Common myeloid progenitor, CD34-positive (primary cell): ENCODE data around the gene CD74.
"Not testable (repeated sequence)": the region's sequence is repeated elsewhere in the genome, so short reads cannot be mapped to it uniquely, and the experiment has no call there.

Experiments used
- CTCF ChIA-PET: fragments of 350-600 bp; sonication (Branson Sonifier 250); formaldehyde crosslinking; loops from one replicate; lab custom pipeline; 2021; ENCODE audit warnings: antibody characterized with exemption; lab: Charles Lee
- POLR2A ChIA-PET: fragments of 350-600 bp; sonication (Branson Sonifier 250); formaldehyde crosslinking; loops from one replicate; lab custom pipeline; 2021; ENCODE audit warnings: antibody characterized with exemption; lab: Charles Lee
- DNase-seq, 3 donors: peaks; one replicate each; pipeline versions ENCODE4 v3.0.0 to v3.0.0-alpha.2; 2013
- H3K27ac ChIP-seq, 2 experiments: 1 replicate in 1 of 2; 2 replicates in 1 of 2; pipeline ENCODE4 v1.7.0; 2013; ENCODE audit warnings: inconsistent platforms in 2 of 2, low read length in 2 of 2, mild to moderate bottlenecking in 2 of 2, low read depth in 1 of 2, moderate library complexity in 1 of 2; ENCODE audit not compliant: severe bottlenecking in 2 of 2, insufficient read depth in 1 of 2, poor library complexity in 1 of 2
- H3K27me3 ChIP-seq, 5 experiments: replicated peaks in 2 of 5; 1 replicate in 3 of 5; 2 replicates in 2 of 5; pipeline versions ENCODE4 v1.6.1 to v1.7.0; 2013; ENCODE audit warnings: low read length in 4 of 5, mild to moderate bottlenecking in 2 of 5, moderate library complexity in 2 of 5, inconsistent platforms in 1 of 5; ENCODE audit not compliant: insufficient read depth in 5 of 5, control insufficient read depth in 4 of 5
- H3K36me3 ChIP-seq, 4 experiments: 1 replicate in 2 of 4; 2 replicates in 2 of 4; pipeline versions ENCODE4 v1.6.1 to v1.7.0; 2013; ENCODE audit warnings: low read length in 3 of 4, control low read depth in 1 of 4, mild to moderate bottlenecking in 1 of 4; ENCODE audit not compliant: control insufficient read depth in 4 of 4, insufficient read depth in 4 of 4
- H3K4me1 ChIP-seq, 4 experiments: 1 replicate in 3 of 4; 2 replicates in 1 of 4; pipeline versions ENCODE4 v1.6.1 to v1.7.1; 2013; ENCODE audit warnings: low read length in 3 of 4, mild to moderate bottlenecking in 3 of 4, control low read depth in 1 of 4, inconsistent platforms in 1 of 4, moderate library complexity in 1 of 4; ENCODE audit not compliant: control insufficient read depth in 4 of 4, insufficient read depth in 4 of 4; ENCODE audit errors: control extremely low read depth in 1 of 4
- H3K4me3 ChIP-seq, 7 experiments: 1 replicate in 4 of 7; 2 replicates in 3 of 7; pipeline versions ENCODE4 v1.5.1 to v1.7.0; 2013; ENCODE audit warnings: mild to moderate bottlenecking in 7 of 7, low read length in 6 of 7, moderate library complexity in 6 of 7, inconsistent platforms in 2 of 7, low read depth in 2 of 7, control low read depth in 1 of 7; ENCODE audit not compliant: insufficient read depth in 4 of 7, control insufficient read depth in 1 of 7; ENCODE audit errors: extremely low read depth in 1 of 7
- H3K9me3 ChIP-seq, 5 experiments: 1 replicate in 4 of 5; 2 replicates in 1 of 5; pipeline versions ENCODE4 v1.6.1 to v1.7.1; 2013; ENCODE audit warnings: low read length in 4 of 5, mild to moderate bottlenecking in 2 of 5, inconsistent platforms in 1 of 5, low read depth in 1 of 5, moderate library complexity in 1 of 5; ENCODE audit not compliant: control insufficient read depth in 4 of 5, insufficient read depth in 2 of 5; ENCODE audit errors: control extremely low read depth in 1 of 5
- WGBS: methylation state at CpG from one replicate; pipeline ENCODE4 v1.1.5; 2013; ENCODE audit not compliant: insufficient coverage; 5-methylcytosine and 5-hydroxymethylcytosine counted together

CD74 gene

DNA sequence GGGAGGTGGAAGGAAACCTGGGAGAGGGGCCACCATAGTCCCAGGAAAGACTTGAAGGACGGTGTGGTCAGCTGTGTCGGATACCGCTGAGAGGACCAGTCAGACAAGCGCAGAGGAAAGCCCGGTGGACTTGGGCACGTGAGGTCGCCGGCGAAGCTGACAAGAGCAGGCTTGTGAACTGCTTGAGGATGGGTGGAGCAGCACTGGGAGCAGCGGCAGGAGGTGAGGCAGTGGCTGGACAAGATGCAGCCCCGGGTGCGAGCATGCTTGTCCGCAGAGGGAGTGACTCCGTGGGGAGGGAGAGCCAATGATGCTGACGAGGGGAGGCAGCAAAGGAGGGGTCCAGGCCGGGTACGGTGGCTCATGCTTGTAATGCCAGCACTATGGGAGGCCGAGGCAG lies 18.3 kb upstream of the CD74 start:
- H3K27me3 ChIP-seq: no peaks in the 10 kb centered on the region
- POLR2A ChIA-PET: no interaction called here
- H3K4me3 ChIP-seq: no peak overlapping the region
- CTCF ChIA-PET: interaction anchor here (1.2 to 10.1 kb wide), 2 partner anchors 15 to 35 kb away, joined by 4 to 165 read pairs; no protein-coding TSS in a partner anchor
- no peaks in the 10 kb centered on the region for H3K9me3 ChIP-seq
- WGBS: 98% methylated on average over 17 of the region's 18 CpGs
- peaks cover 0 to 3% (median 1%) of the 10 kb centered on the region in 4 experiments for H3K4me1 ChIP-seq
- no peaks in the 10 kb centered on the region for H3K36me3 ChIP-seq
- no peak for DNase-seq
- no peak overlapping the region for H3K27ac ChIP-seq

DNA sequence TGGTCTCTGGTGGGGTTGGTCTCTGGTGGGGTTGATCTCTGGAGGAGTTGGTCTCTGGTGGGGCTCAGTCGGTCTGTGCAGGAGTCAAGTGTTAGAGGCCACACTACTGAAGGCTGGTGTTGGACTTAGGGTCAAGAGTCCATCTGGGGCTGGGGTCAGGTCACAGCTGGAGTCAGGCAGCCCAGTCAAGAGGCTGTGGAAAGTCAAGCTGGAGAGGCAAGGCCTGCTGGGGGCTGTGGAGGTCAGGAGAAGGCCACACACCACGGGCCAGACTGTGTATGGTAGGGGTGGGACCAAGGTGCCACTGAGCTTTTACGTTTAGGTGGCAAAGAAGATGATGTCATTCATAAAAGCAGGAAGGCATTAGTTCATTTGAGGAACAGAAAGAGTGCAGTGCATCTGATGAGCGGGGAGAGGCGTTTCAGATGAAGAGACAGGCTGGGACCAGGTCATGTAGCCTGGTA lies 16.7 kb upstream of the CD74 start:
- Histone ChIP-seq H3K9me3 (no peaks in the 10 kb centered on the region), H3K27me3 (no peaks in the 10 kb centered on the region), H3K4me1 (no peaks in the 10 kb centered on the region), H3K4me3 (no peak overlapping the region), H3K27ac (no peak overlapping the region), H3K36me3 (no peaks in the 10 kb centered on the region)
- POLR2A ChIA-PET: no interaction called here
- DNase-seq: no peak
- CTCF ChIA-PET: interaction anchor here (0.6 to 1.4 kb wide), 4 partner anchors 16 to 464 kb away, joined by 3 to 4 read pairs (median 3); partner anchors contain the start of gene CD74
- WGBS: 80% methylated on average over 4 of the region's 5 CpGs

- no peak for DNase-seq
- Histone ChIP-seq H3K9me3 (no peaks in the 10 kb centered on the region), H3K4me1 (no peaks in the 10 kb centered on the region), H3K36me3 (no peaks in the 10 kb centered on the region), H3K27me3 (no peaks in the 10 kb centered on the region), H3K4me3 (no peak overlapping the region), H3K27ac (no peak overlapping the region)
- CTCF ChIA-PET: interaction anchor here (0.6 to 1.0 kb wide), 3 partner anchors 18 to 464 kb away, joined by 3 read pairs; no protein-coding TSS in a partner anchor
- 100% methylated on average over 2 of the region's 5 CpGs for WGBS
- POLR2A ChIA-PET: no interaction called here
Measured at GRCh38 chr5:150428978-150429377, 16.3 kb upstream of the CD74 start.

DNA sequence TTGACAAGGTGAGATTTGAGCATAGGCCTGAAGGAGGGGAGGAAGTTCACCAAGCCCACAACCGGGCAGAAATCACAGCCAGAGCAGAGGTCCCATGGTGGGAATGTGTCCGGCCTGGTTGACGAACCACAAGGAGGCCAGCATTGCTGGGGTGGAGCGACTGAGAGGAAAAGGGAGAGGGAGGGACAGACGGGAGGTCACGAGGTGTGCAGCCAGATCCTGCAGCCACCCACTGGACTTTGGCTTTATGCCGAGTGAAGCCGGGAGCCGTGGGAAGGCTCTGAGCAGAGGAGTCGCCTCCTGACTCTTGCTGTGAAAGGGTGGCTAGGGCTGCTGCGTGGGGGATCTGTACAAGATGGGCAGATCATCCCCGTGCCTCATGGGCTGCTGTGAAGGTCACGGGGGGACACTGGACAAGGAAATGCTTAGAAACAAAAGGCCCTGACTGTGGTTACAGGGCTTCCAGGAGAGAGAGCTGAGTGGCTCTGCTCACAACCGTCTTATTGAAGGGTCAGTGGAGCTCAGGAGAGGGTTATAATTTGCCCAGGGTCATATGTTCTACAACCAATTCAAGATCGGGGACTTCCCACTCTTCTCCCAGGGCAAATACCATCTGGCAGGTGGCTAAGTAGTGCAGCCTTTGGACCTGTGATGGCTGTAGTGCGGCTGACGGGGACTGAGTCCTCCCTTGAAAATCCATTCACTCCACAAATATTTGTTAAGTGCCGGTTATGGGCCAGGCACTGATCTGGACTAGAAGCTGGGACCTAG lies 15.6 kb upstream of the CD74 start:
- H3K9me3 ChIP-seq: no peaks in the 10 kb centered on the region
- 94% methylated on average over 15 of the region's 18 CpGs for WGBS
- H3K4me1 ChIP-seq: no peaks in the 10 kb centered on the region
- no peak overlapping the region for H3K27ac ChIP-seq
- H3K36me3 ChIP-seq: no peaks in the 10 kb centered on the region
- no peaks in the 10 kb centered on the region for H3K27me3 ChIP-seq
- DNase-seq: no peak
- POLR2A ChIA-PET: interaction anchor here (0.6 kb wide), 1 partner anchor 33 kb away, joined by 3 read pairs; no protein-coding TSS in a partner anchor
- CTCF ChIA-PET: interaction anchor here (1.1 kb wide), 1 partner anchor 12 kb away, joined by 4 read pairs; no protein-coding TSS in a partner anchor
- no peak overlapping the region for H3K4me3 ChIP-seq

DNA sequence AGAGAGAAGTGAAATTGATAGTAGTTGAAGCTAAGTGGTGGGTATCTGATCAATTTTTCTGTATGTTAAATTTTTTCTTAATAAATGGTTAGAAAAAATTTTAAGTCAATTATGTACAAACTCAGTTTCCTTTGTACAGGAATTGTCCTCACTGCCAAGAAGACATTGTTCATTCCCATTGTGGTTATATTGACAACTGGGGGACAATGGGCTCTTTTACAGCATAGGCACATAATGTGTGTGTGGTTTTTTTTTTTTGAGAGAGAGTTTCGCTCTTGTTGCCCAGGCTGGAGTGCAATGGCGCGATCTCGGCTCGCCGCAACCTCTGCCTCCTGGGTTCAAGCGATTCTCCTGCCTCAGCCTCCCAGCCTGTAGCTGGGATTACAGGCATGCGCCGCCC lies 13.5 kb upstream of the CD74 start:
- DNase-seq, H3K4me1 ChIP-seq, POLR2A ChIA-PET, H3K36me3 ChIP-seq, H3K27ac ChIP-seq, H3K9me3 ChIP-seq, H3K27me3 ChIP-seq, H3K4me3 ChIP-seq: not testable (repeated sequence)
- CTCF ChIA-PET: interaction anchor here (0.9 to 1.2 kb wide), 2 partner anchors 10 to 30 kb away, joined by 3 to 4 read pairs; no protein-coding TSS in a partner anchor
- 100% methylated on average over 1 of the region's 9 CpGs for WGBS

- 100% methylated on average over 2 of the region's 3 CpGs for WGBS
- Histone ChIP-seq H3K36me3 (no peaks in the 10 kb centered on the region), H3K4me3 (no peak overlapping the region), H3K9me3 (no peaks in the 10 kb centered on the region), H3K27ac (no peak overlapping the region), H3K27me3 (no peaks in the 10 kb centered on the region), H3K4me1 (peaks cover 3 to 15% (median 10%) of the 10 kb centered on the region in 4 experiments)
- CTCF ChIA-PET: interaction anchor here (0.6 to 1.9 kb wide), 5 partner anchors 10 to 36 kb away, joined by 3 to 10 read pairs (median 7); partner anchors contain the start of gene CD74
- DNase-seq: no peak
- POLR2A ChIA-PET: interaction anchor here (1.7 kb wide), 1 partner anchor 10 kb away, joined by 6 read pairs; the partner anchor contains the start of gene CD74
Measured at GRCh38 chr5:150422758-150423157, 10.0 kb upstream of the CD74 start.

DNA sequence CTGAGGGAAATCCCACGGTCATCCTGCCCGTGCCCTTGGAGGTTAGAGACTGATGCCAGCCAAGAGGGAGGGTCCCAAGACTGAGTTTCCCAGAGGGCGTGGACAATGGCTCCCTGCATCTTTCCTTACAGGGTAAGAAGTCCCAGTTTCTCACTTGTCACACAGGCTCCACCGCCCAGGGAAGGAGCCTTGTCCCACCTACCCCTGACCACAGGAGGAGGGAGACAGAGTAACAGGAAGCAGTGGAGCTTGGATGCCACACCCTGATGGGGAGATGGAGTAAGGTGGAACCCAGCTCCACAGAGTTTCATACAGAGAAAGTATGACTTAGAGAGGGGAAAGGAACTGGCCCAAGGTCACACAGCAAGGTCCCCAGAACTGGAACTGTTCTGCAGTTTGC lies 9.4 kb upstream of the CD74 start:
- WGBS: 100% methylated on average over 2 of the region's 4 CpGs
- no peaks in the 10 kb centered on the region for H3K36me3 ChIP-seq
- no peaks in the 10 kb centered on the region for H3K27me3 ChIP-seq
- peaks cover 3 to 15% (median 10%) of the 10 kb centered on the region in 4 experiments for H3K4me1 ChIP-seq
- ChIA-PET POLR2A (interaction anchor here (1.7 kb wide), 1 partner anchor 9 kb away, joined by 6 read pairs; the partner anchor contains the start of gene CD74), CTCF (interaction anchor here (0.8 to 1.7 kb wide), 6 partner anchors 9 to 24 kb away, joined by 3 to 8 read pairs (median 4); partner anchors contain the start of gene CD74)
- H3K4me3 ChIP-seq: no peak overlapping the region
- no peak for DNase-seq
- no peaks in the 10 kb centered on the region for H3K9me3 ChIP-seq
- no peak overlapping the region for H3K27ac ChIP-seq
